ENCODE measurements around the gene ADRA1B.

Gene ADRA1B

GRCh38 chr5:159901772-159902171 lies 14.5 kb upstream of the ADRA1B start:
- H3K4me3 ChIP-seq (ENCODE audit: low read depth, low read length): no peak overlapping the region
- no peak for TF ChIP-seq CTCF (IDR thresholded peaks at IDR 0.05; ENCODE audit: low read depth, low read length)

GRCh38 chr5:159902444-159903121 lies 13.7 kb upstream of the ADRA1B start:
- TF ChIP-seq CTCF (IDR thresholded peaks at IDR 0.05; ENCODE audit: low read depth, low read length): no peak
- H3K4me3 ChIP-seq (ENCODE audit: low read depth, low read length): no peak overlapping the region

GRCh38 chr5:159903131-159903530 lies 13.2 kb upstream of the ADRA1B start:
- TF ChIP-seq CTCF (IDR thresholded peaks at IDR 0.05; ENCODE audit: low read depth, low read length): no peak

GRCh38 chr5:159904874-159905273 lies 11.4 kb upstream of the ADRA1B start:
- no peak for TF ChIP-seq CTCF (IDR thresholded peaks at IDR 0.05; ENCODE audit: low read depth, low read length)
- no peak overlapping the region for H3K4me3 ChIP-seq (ENCODE audit: low read depth, low read length)

More at GRCh38 chr5:159903131-159903530, 13.2 kb upstream of the ADRA1B start:
- no peak overlapping the region for H3K4me3 ChIP-seq (ENCODE audit: low read depth, low read length)

- H3K4me3 ChIP-seq (ENCODE audit: low read depth, low read length): no peak overlapping the region
- TF ChIP-seq CTCF (IDR thresholded peaks at IDR 0.05; ENCODE audit: low read depth, low read length): no peak
Observed at GRCh38 chr5:159905496-159905895, 10.8 kb upstream of the ADRA1B start.

GRCh38 chr5:159906463-159906862 lies 9.8 kb upstream of the ADRA1B start:
- no peak for TF ChIP-seq CTCF (IDR thresholded peaks at IDR 0.05; ENCODE audit: low read depth, low read length)
- H3K4me3 ChIP-seq (ENCODE audit: low read depth, low read length): no peak overlapping the region

GRCh38 chr5:159906943-159907342 lies 9.3 kb upstream of the ADRA1B start:
- no peak for TF ChIP-seq CTCF (IDR thresholded peaks at IDR 0.05; ENCODE audit: low read depth, low read length)
- H3K4me3 ChIP-seq (ENCODE audit: low read depth, low read length): no peak overlapping the region

Data from WI38 (cell line).